Measurements from ENCODE around the gene PPP1CA. TPM values are rescaled to one million over a fixed set of nuclear protein-coding genes. Genes with fewer than 3 reads are reported as not detected.

The PPP1CA gene
- total RNA-seq, 2 donors from 2014 or later = 133 to 146 TPM

- Mint-ChIP-seq H3K4me1 (peaks cover 39% of the 10 kb centered on the region), H3K27ac (peak overlapping the region; percentile 79), H3K27me3 (no peaks in the 10 kb centered on the region), H3K4me3 (peak overlapping the region; percentile 98), H3K36me3 (ENCODE audit: low read depth) (peaks cover 8% of the 10 kb centered on the region)
- no peaks in the 10 kb centered on the region for H3K9me3 ChIP-seq (ENCODE audit: control insufficient read depth, low read length, poor library complexity, severe bottlenecking)
- ATAC-seq (no peak), DNase-seq (no peak)
These were observed 26.9 kb downstream of the PPP1CA start for GRCh38 chr11:67374571-67375281.

- peak; percentile 65 to 86 (median 77) for DNase-seq
- Mint-ChIP-seq H3K27me3 (no peaks in the 10 kb centered on the region), H3K27ac (peak overlapping the region; percentile 79), H3K4me1 (peaks cover 47% of the 10 kb centered on the region), H3K4me3 (peak overlapping the region; percentile 98), H3K36me3 (ENCODE audit: low read depth) (peaks cover 8% of the 10 kb centered on the region)
- H3K9me3 ChIP-seq (ENCODE audit: control insufficient read depth, low read length, poor library complexity, severe bottlenecking) = no peaks in the 10 kb centered on the region
- peak; percentile 85 for ATAC-seq
These were observed 27.7 kb downstream of the PPP1CA start for GRCh38 chr11:67373648-67374570.

- DNase-seq = no peak
These were observed 28.5 kb downstream of the PPP1CA start, which contains the start of gene CLCF1 for GRCh38 chr11:67372993-67373647. TSS of gene CLCF1 (minus strand) at chr11:67373598. CDS start at chr11:67373539, 59 bp downstream.

GRCh38 chr11:67372321-67372992 lies 29.2 kb downstream of the PPP1CA start:
- H3K4me3 Mint-ChIP-seq = peak overlapping the region; percentile 96
- DNase-seq (peak in 2 of 3 donors; percentile 31 to 34), ATAC-seq (no peak)
- no peaks in the 10 kb centered on the region for H3K9me3 ChIP-seq (ENCODE audit: control insufficient read depth, low read length, poor library complexity, severe bottlenecking)
- H3K27ac Mint-ChIP-seq = no peak overlapping the region
- peaks cover 56% of the 10 kb centered on the region for H3K4me1 Mint-ChIP-seq
- H3K27me3 Mint-ChIP-seq = no peaks in the 10 kb centered on the region
- peaks cover 8% of the 10 kb centered on the region for H3K36me3 Mint-ChIP-seq (ENCODE audit: low read depth)

More at GRCh38 chr11:67372993-67373647, 28.5 kb downstream of the PPP1CA start, which contains the start of gene CLCF1:
- H3K27me3 Mint-ChIP-seq = no peaks in the 10 kb centered on the region
- H3K4me1 Mint-ChIP-seq = peaks cover 51% of the 10 kb centered on the region
- H3K27ac Mint-ChIP-seq = peak within 1 kb of the TSS; percentile 79
- no peaks in the 10 kb centered on the region for H3K9me3 ChIP-seq (ENCODE audit: control insufficient read depth, low read length, poor library complexity, severe bottlenecking)
- ATAC-seq = peak; percentile 26
- peak within 1 kb of the TSS; percentile 98 for H3K4me3 Mint-ChIP-seq
- peaks cover 8% of the 10 kb centered on the region for H3K36me3 Mint-ChIP-seq (ENCODE audit: low read depth)

- H3K4me3 Mint-ChIP-seq = peak overlapping the region; percentile 96
- peaks cover 8% of the 10 kb centered on the region for H3K36me3 Mint-ChIP-seq (ENCODE audit: low read depth)
- no peaks in the 10 kb centered on the region for H3K27me3 Mint-ChIP-seq
- peaks cover 54% of the 10 kb centered on the region for H3K4me1 Mint-ChIP-seq
- no peak for DNase-seq
- H3K9me3 ChIP-seq (ENCODE audit: control insufficient read depth, low read length, poor library complexity, severe bottlenecking) = no peaks in the 10 kb centered on the region
- peak overlapping the region; percentile 41 for H3K27ac Mint-ChIP-seq
- ATAC-seq = peak; percentile 3
These were observed 29.7 kb downstream of the PPP1CA start for GRCh38 chr11:67371911-67372320.

GRCh38 chr11:67371189-67371910 lies 30.3 kb downstream of the PPP1CA start:
- DNase-seq = no peak
- peaks cover 58% of the 10 kb centered on the region for H3K4me1 Mint-ChIP-seq
- H3K27me3 Mint-ChIP-seq = no peaks in the 10 kb centered on the region
- H3K9me3 ChIP-seq (ENCODE audit: control insufficient read depth, low read length, poor library complexity, severe bottlenecking) = no peaks in the 10 kb centered on the region
- peak overlapping the region; percentile 41 for H3K27ac Mint-ChIP-seq
- ATAC-seq = peak; percentile 38
- peak overlapping the region; percentile 96 for H3K4me3 Mint-ChIP-seq
- H3K36me3 Mint-ChIP-seq (ENCODE audit: low read depth) = peaks cover 8% of the 10 kb centered on the region

- peaks cover 15% of the 10 kb centered on the region for H3K36me3 Mint-ChIP-seq (ENCODE audit: low read depth)
- H3K9me3 ChIP-seq (ENCODE audit: control insufficient read depth, low read length, poor library complexity, severe bottlenecking) = no peaks in the 10 kb centered on the region
- DNase-seq = no peak
- no peak for ATAC-seq
- peak overlapping the region; percentile 41 for H3K27ac Mint-ChIP-seq
- H3K4me1 Mint-ChIP-seq = peaks cover 63% of the 10 kb centered on the region
- H3K27me3 Mint-ChIP-seq = no peaks in the 10 kb centered on the region
- peak overlapping the region; percentile 87 for H3K4me3 Mint-ChIP-seq
These were observed 31.1 kb downstream of the PPP1CA start for GRCh38 chr11:67370351-67371076.

- Mint-ChIP-seq H3K27ac (peak overlapping the region; percentile 72), H3K36me3 (ENCODE audit: low read depth) (peaks cover 15% of the 10 kb centered on the region), H3K4me1 (peaks cover 65% of the 10 kb centered on the region), H3K4me3 (peak overlapping the region; percentile 50), H3K27me3 (no peaks in the 10 kb centered on the region)
- DNase-seq (no peak), ATAC-seq (no peak)
- no peaks in the 10 kb centered on the region for H3K9me3 ChIP-seq (ENCODE audit: control insufficient read depth, low read length, poor library complexity, severe bottlenecking)
These were observed 31.8 kb downstream of the PPP1CA start for GRCh38 chr11:67369801-67370284.

GRCh38 chr11:67369275-67369674 lies 32.4 kb downstream of the PPP1CA start:
- Mint-ChIP-seq H3K4me3 (peak overlapping the region; percentile 50), H3K36me3 (ENCODE audit: low read depth) (peaks cover 15% of the 10 kb centered on the region), H3K4me1 (peaks cover 70% of the 10 kb centered on the region), H3K27ac (peak overlapping the region; percentile 72), H3K27me3 (no peaks in the 10 kb centered on the region)
- no peak for DNase-seq
- ATAC-seq = no peak
- H3K9me3 ChIP-seq (ENCODE audit: control insufficient read depth, low read length, poor library complexity, severe bottlenecking) = no peaks in the 10 kb centered on the region

- H3K36me3 Mint-ChIP-seq (ENCODE audit: low read depth) = peaks cover 15% of the 10 kb centered on the region
- H3K4me1 Mint-ChIP-seq = peaks cover 71% of the 10 kb centered on the region
- peak overlapping the region; percentile 57 for H3K4me3 Mint-ChIP-seq
- peak overlapping the region; percentile 74 for H3K27ac Mint-ChIP-seq
- DNase-seq = no peak
- no peak for ATAC-seq
- H3K9me3 ChIP-seq (ENCODE audit: control insufficient read depth, low read length, poor library complexity, severe bottlenecking) = no peaks in the 10 kb centered on the region
- no peaks in the 10 kb centered on the region for H3K27me3 Mint-ChIP-seq
These were observed 33.0 kb downstream of the PPP1CA start for GRCh38 chr11:67368621-67369020.

- H3K27me3 Mint-ChIP-seq = no peaks in the 10 kb centered on the region
- H3K4me3 Mint-ChIP-seq = peak overlapping the region; percentile 57
- H3K27ac Mint-ChIP-seq = peak overlapping the region; percentile 74
- no peaks in the 10 kb centered on the region for H3K9me3 ChIP-seq (ENCODE audit: control insufficient read depth, low read length, poor library complexity, severe bottlenecking)
- peaks cover 13% of the 10 kb centered on the region for H3K36me3 Mint-ChIP-seq (ENCODE audit: low read depth)
- H3K4me1 Mint-ChIP-seq = peaks cover 75% of the 10 kb centered on the region
- DNase-seq (no peak), ATAC-seq (no peak)
These were observed 33.9 kb downstream of the PPP1CA start for GRCh38 chr11:67367761-67368227.
